GM06990 (cell line): Measurements from ENCODE around the gene TNC.

Source experiments
- DNase-seq: peaks from one replicate; pipeline ENCODE4 v3.0.0-alpha.2; 2011; ENCODE audit not compliant: insufficient read length; ENCODE audit errors: extremely low read depth
- H3K27me3 ChIP-seq: replicated peaks from 2 replicates; pipeline ENCODE4 v1.6.0; 2011; ENCODE audit warnings: low read length; ENCODE audit not compliant: control insufficient read depth, insufficient read depth
- H3K36me3 ChIP-seq: 2 replicates; pipeline ENCODE4 v1.5.1; 2011; ENCODE audit warnings: low read length; ENCODE audit not compliant: control insufficient read depth, insufficient read depth
- H3K4me3 ChIP-seq: replicated peaks from 2 replicates; pipeline ENCODE4 v1.5.1; 2011; ENCODE audit warnings: low read depth, mild to moderate bottlenecking, control low read depth, low read length
- CTCF ChIP-seq: IDR thresholded peaks from 2 replicates; pipeline ENCODE4 v1.5.1; 2011; ENCODE audit warnings: low read length, control low read depth, mild to moderate bottlenecking, inconsistent platforms; ENCODE audit not compliant: insufficient read depth, poor library complexity, severe bottlenecking

Gene TNC

GRCh38 chr9:115161446-115161845 is 43.5 kb upstream of the TNC start:
- Histone ChIP-seq H3K36me3 (no peaks in the 10 kb centered on the region), H3K27me3 (no peaks in the 10 kb centered on the region), H3K4me3 (no peak overlapping the region)
- no peak for DNase-seq
- TF ChIP-seq CTCF = no peak

GRCh38 chr9:115158661-115159481 is 40.9 kb upstream of the TNC start:
- DNase-seq = no peak
- TF ChIP-seq CTCF = no peak
- no peaks in the 10 kb centered on the region for H3K27me3 ChIP-seq
- H3K36me3 ChIP-seq = no peaks in the 10 kb centered on the region
- H3K4me3 ChIP-seq = no peak overlapping the region

- TF ChIP-seq CTCF = no peak
- no peak for DNase-seq
- H3K36me3 ChIP-seq = no peaks in the 10 kb centered on the region
- H3K27me3 ChIP-seq = no peaks in the 10 kb centered on the region
- H3K4me3 ChIP-seq = no peak overlapping the region
Measured at GRCh38 chr9:115157245-115157674, 39.3 kb upstream of the TNC start.

- Histone ChIP-seq H3K4me3 (no peak overlapping the region), H3K27me3 (no peaks in the 10 kb centered on the region), H3K36me3 (no peaks in the 10 kb centered on the region)
- TF ChIP-seq CTCF = no peak
- no peak for DNase-seq
Measured at GRCh38 chr9:115155037-115155436, 37.1 kb upstream of the TNC start.

- no peak for TF ChIP-seq CTCF
- Histone ChIP-seq H3K4me3 (no peak overlapping the region), H3K27me3 (no peaks in the 10 kb centered on the region), H3K36me3 (no peaks in the 10 kb centered on the region)
- no peak for DNase-seq
Measured at GRCh38 chr9:115154617-115155016, 36.7 kb upstream of the TNC start.
